ENCODE data around the gene RGS12.
A peak's percentile ranks its signal among the peaks of the same experiment; 100 is the strongest.
"Not testable (repeated sequence)": the region's sequence is repeated elsewhere in the genome, so short reads cannot be mapped to it uniquely, and the experiment has no call there.

The RGS12 gene

DNA sequence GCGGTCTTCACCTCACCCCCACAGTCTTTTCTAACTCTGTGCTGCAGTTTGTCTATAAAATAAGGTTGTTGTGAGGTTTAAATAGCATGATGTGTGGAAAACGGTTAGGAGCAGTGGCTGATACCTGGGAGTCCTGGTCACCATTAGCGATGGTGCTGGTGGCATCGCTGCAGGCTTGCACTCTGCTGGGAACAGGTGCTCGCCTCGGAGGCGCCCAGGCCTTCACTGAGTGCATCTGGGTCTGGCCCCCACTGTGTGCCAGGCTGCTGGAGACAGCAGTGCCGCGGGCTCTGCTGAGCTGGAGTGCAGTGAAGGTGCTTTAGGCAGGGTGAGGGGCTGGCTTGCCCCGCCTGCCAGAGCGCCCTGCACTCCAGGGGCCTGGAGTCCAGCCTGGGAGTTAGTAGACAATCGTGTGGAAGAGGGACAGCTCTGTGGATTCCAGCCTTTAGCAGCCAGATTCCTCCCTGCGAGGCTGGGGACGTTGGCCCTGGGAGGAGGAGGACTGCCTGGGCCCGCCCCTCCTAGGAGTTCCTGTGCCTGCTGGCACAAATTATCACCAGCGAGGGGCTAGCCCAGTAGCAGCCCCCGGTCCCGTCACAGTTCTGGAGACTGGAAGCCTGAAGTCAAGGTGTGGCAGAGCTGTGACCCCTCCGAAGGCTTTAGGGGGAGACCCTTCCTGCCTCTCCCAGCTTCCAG, 7.3 kb downstream of the RGS12 start:
- no peak for DNase-seq

DNA sequence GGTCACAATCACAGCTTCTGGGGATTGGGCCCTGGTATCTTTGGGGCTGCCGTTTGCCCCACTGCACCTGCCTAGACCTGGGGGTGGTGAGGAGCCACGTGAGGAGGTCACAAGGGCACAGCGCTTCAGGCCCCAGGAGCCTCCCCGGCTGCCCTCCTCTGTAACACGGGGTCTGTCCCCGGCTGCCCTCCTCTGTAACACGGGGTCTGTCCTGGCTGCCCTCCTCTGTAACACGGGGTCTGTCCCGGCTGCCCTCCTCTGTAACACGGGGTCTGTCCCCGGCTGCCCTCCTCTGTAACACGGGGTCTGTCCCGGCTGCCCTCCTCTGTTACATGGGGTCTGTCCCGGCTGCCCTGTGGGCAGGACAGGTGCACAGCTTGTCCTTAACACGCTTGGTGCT, 8.1 kb downstream of the RGS12 start:
- not testable (repeated sequence) for DNase-seq

GRCh38 chr4:3301450-3302172, 8.8 kb downstream of the RGS12 start:
- DNase-seq, result no peak

DNA sequence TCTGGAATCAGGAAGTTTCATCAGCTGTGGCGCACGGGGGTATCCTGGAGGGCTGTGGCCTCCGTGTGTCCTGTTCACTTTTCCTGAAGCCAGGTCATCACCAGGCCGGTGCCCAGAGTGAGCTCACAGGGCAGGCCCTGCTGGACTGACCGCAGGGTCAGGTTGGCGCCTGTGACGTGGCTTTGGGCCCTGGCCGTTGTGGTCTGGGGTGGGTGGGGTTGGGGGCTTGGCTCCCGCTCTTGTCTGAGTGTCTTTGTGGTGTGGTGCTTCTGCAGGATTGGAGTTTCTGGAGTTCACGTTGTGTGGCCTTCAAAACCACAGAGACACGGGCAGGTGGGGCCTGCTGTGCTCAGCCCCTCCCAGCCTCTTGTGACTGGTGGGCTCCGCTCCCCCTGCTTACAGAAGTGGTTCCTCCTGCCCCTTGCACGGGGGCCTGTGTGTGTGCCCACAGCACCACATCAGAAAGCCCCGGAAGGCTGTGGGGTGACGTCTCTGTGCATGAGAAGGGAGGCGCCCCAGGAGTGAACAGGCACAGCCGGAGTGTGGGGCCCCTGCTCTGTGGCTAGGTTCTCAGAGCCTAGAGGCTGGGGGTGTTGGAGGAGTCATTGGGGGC, 9.5 kb downstream of the RGS12 start:
- peak; percentile 65 for DNase-seq

GRCh38 chr4:3302786-3303564, 10.2 kb downstream of the RGS12 start:
- peak; percentile 26 for DNase-seq

GRCh38 chr4:3303565-3303824, 10.7 kb downstream of the RGS12 start:
- no peak for DNase-seq

- peak; percentile 15 for DNase-seq
Observed at GRCh38 chr4:3303923-3304710, 11.3 kb downstream of the RGS12 start.

- peak; percentile 76 for DNase-seq
Observed at GRCh38 chr4:3304831-3305609, 12.2 kb downstream of the RGS12 start.

- no peak for DNase-seq
Observed at GRCh38 chr4:3305610-3306371, 13.0 kb downstream of the RGS12 start.

DNA sequence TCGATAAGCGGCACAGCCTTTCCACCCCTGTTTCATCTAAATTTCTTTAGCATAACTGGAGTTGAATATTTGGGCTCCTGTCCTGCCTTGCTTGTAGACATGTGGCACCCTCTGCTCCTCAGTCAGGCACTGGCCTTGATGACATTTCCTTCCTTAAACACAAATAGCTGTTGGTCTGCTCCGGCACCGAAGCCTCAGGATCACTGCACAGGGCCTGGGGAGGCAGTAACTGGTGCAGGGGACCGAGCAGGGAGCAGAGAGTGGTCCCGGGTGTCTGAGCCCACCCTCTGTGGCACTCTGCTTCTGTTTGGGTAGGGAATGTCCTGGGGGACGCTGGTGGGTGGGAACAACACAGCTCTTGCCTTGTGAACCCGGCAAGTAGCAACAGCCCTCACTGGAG, 13.6 kb downstream of the RGS12 start:
- DNase-seq, result peak; percentile 17

GRCh38 chr4:3307060-3307459, 14.2 kb downstream of the RGS12 start:
- peak; percentile 13 for DNase-seq

DNA sequence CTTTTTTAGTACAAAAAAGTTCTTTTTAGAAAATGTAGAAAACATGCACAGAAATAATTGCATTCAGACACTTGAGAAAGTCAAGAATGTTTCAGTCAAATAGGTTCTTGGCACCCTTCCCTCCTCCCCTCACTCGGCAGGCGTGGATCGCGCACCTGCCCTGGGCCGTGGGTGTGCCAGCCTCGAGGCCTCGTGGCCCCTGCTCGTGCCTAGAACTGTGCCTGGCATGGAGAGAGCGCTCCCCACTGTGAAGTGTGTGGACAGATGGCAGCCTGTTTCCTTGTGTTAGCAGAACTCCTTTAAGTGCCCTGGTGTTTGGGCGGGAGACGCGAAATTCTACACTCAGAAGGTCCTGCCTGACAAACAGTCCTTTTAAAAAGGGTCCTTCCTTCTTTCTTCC, 14.7 kb downstream of the RGS12 start:
- DNase-seq, result peak; percentile 13

- DNase-seq, result peak; percentile 16
Observed at GRCh38 chr4:3307891-3308575, 15.2 kb downstream of the RGS12 start.

DNA sequence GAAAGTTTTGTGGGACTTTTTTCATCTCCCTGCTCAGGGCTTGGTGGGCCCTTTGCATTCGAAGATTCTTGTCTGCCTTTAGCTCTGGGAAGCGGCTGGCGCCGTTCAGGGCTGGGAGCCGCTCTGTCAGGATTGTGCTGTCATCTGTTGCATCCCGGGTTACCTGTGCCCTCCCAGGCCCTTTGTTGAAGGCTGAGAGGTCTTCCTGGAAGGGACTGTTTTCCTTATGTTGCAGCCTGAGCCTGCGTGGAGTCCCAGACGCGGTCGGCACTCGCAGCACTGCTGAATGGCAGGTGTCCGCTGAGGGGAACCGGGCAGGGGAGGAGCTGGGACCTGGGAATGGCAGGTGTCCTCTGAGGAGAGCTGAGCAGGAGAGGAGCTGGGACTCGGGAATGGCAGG, 15.9 kb downstream of the RGS12 start:
- peak; percentile 1 for DNase-seq

GRCh38 chr4:3310301-3311094, 17.7 kb downstream of the RGS12 start:
- peak; percentile 15 for DNase-seq

GRCh38 chr4:3311095-3311372, 18.2 kb downstream of the RGS12 start:
- DNase-seq, result peak; percentile 10

DNA sequence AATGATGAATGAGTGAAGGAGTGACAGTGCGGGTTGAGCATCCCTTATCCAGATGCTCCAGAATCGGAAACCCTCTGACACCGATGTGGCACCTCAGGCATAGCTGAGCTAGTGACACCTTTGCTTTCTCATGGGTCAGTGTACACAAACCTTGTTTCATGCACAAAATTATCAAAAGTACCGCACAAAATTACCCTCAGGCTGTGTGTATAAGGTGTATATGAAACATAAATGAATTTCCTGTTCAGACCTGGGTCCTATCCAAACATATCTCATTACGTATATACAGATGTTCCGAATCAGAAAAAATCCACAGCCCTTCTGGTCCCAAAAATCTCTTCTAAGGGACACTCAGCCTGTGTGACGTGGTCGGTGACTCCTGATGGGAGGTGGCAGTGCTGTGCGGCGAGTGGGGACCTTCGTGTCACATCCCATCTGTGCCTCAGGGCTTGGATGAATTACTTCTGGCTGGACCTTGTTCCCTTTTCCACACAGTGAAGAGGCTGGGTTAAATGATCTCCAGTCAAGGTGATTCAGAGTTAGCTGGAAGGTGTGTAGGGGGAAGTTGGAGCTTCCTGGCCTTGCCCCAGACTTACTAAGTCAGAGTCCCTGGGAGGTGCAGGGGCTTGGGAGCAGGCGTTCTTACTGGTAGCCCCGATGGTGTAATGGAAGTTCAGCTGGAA, 18.8 kb downstream of the RGS12 start:
- DNase-seq, result peak; percentile 6

- peak; percentile 3 for DNase-seq
Observed at GRCh38 chr4:3312362-3312761, 19.5 kb downstream of the RGS12 start.

DNA sequence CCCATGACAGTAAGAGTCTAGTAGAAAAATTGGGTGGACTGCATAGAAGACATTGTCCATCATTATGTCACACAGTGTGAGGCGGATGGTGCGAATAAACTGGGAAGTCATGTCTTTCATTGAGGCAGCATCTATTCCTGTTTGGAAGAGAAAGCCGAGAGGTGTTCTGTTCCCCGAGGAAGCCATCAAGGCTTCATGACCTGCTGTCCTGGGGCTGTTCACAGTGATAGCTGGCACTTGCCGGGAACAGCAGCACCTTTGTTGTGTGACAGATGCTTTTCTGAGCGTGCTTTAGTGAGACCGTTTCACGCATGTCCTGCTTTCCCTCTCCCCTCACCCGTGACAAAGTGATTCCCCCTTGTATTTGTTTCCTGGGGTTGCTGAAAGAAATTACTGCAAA, 20.3 kb downstream of the RGS12 start:
- peak; percentile 5 for DNase-seq

Measured in femur (tissue), 1 donor.